ENCODE measurements around the gene ELOVL6.

Gene ELOVL6

DNA sequence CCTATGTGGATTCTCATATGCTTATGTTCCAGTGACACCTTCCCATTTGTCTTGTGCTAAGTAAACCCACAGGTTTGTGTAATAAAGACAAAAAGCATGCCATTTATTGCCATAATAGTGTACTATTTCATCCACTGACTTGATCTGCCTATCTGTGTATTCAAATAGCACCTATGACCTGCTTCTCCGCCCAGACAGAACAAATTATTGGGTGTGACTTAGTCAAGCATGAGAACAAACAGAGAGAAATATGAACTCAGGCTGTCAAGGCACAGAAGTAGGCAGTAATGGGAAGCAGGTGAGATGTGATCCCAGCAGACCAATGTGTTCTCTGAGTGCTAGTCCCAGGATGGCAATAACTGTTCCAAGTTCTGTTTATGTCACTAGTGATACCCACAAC lies 25.4 kb downstream of the ELOVL6 start:
- TF ChIP-seq, protein P1, sequence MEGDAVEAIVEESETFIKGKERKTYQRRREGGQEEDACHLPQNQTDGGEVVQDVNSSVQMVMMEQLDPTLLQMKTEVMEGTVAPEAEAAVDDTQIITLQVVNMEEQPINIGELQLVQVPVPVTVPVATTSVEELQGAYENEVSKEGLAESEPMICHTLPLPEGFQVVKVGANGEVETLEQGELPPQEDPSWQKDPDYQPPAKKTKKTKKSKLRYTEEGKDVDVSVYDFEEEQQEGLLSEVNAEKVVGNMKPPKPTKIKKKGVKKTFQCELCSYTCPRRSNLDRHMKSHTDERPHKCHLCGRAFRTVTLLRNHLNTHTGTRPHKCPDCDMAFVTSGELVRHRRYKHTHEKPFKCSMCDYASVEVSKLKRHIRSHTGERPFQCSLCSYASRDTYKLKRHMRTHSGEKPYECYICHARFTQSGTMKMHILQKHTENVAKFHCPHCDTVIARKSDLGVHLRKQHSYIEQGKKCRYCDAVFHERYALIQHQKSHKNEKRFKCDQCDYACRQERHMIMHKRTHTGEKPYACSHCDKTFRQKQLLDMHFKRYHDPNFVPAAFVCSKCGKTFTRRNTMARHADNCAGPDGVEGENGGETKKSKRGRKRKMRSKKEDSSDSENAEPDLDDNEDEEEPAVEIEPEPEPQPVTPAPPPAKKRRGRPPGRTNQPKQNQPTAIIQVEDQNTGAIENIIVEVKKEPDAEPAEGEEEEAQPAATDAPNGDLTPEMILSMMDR (IDR thresholded peaks at IDR 0.05; ENCODE audit: control insufficient read depth, insufficient read depth, low read depth, low read length, missing control alignments), result no peak
- no peak for DNase-seq (ENCODE audit: low read depth)
- H3K4me3 ChIP-seq (ENCODE audit: control insufficient read depth, low read depth, low read length), result no peak overlapping the region

- no peak for DNase-seq (ENCODE audit: low read depth)
- no peak overlapping the region for H3K4me3 ChIP-seq (ENCODE audit: control insufficient read depth, low read depth, low read length)
- TF ChIP-seq, protein P1 (IDR thresholded peaks at IDR 0.05; ENCODE audit: control insufficient read depth, insufficient read depth, low read depth, low read length, missing control alignments), result no peak
These were observed 26.4 kb downstream of the ELOVL6 start for GRCh38 chr4:110171971-110172370.

- no peak for DNase-seq (ENCODE audit: low read depth)
- TF ChIP-seq, protein P1 (IDR thresholded peaks at IDR 0.05; ENCODE audit: control insufficient read depth, insufficient read depth, low read depth, low read length, missing control alignments), result no peak
These were observed 27.6 kb downstream of the ELOVL6 start for GRCh38 chr4:110170861-110171260.

GRCh38 chr4:110165382-110166286 lies 32.8 kb downstream of the ELOVL6 start:
- peak; percentile 38 for DNase-seq (ENCODE audit: low read depth)
- H3K4me3 ChIP-seq (ENCODE audit: control insufficient read depth, low read depth, low read length), result no peak overlapping the region
- TF ChIP-seq, protein P1 (IDR thresholded peaks at IDR 0.05; ENCODE audit: control insufficient read depth, insufficient read depth, low read depth, low read length, missing control alignments), result no peak

More at GRCh38 chr4:110170861-110171260, 27.6 kb downstream of the ELOVL6 start:
- H3K4me3 ChIP-seq (ENCODE audit: control insufficient read depth, low read depth, low read length), result no peak overlapping the region

- TF ChIP-seq, protein P1 (IDR thresholded peaks at IDR 0.05; ENCODE audit: control insufficient read depth, insufficient read depth, low read depth, low read length, missing control alignments), result no peak
- no peak for DNase-seq (ENCODE audit: low read depth)
- H3K4me3 ChIP-seq (ENCODE audit: control insufficient read depth, low read depth, low read length), result no peak overlapping the region
These were observed 33.6 kb downstream of the ELOVL6 start for GRCh38 chr4:110164856-110165255.

- TF ChIP-seq, protein P1 (IDR thresholded peaks at IDR 0.05; ENCODE audit: control insufficient read depth, insufficient read depth, low read depth, low read length, missing control alignments), result no peak
- peak; percentile 17 for DNase-seq (ENCODE audit: low read depth)
- no peak overlapping the region for H3K4me3 ChIP-seq (ENCODE audit: control insufficient read depth, low read depth, low read length)
These were observed 34.2 kb downstream of the ELOVL6 start for GRCh38 chr4:110164251-110164650.
